Measurements from ENCODE around the gene ANKRD44. TPM values are rescaled to one million over a fixed set of nuclear protein-coding genes. Genes with fewer than 3 reads are reported as not detected.

The ANKRD44 gene
- total RNA-seq, 2 donors from 2014 or later = 57.8 to 93.4 TPM

- H3K4me1 ChIP-seq (ENCODE audit: control insufficient read depth in 1 of 2, low read depth in 2 of 2) = no peaks in the 10 kb centered on the region
- DNase-seq (ENCODE audit: low spot score) (no peak), ATAC-seq (ENCODE audit: insufficient number of reproducible peaks, low FRiP score, low read depth) (no peak)
- H3K27me3 ChIP-seq (replicated peaks; ENCODE audit: insufficient read depth) = no peaks in the 10 kb centered on the region
- no peak overlapping the region for H3K4me3 ChIP-seq
- no peaks in the 10 kb centered on the region for H3K36me3 ChIP-seq
- H3K9me3 ChIP-seq = no peaks in the 10 kb centered on the region
- H3K27ac ChIP-seq = no peak overlapping the region
- no peak for TF ChIP-seq CTCF (IDR thresholded peaks at IDR 0.05)
These were observed 350.7 kb downstream of the ANKRD44 start for GRCh38 chr2:196959734-196960338.

DNA sequence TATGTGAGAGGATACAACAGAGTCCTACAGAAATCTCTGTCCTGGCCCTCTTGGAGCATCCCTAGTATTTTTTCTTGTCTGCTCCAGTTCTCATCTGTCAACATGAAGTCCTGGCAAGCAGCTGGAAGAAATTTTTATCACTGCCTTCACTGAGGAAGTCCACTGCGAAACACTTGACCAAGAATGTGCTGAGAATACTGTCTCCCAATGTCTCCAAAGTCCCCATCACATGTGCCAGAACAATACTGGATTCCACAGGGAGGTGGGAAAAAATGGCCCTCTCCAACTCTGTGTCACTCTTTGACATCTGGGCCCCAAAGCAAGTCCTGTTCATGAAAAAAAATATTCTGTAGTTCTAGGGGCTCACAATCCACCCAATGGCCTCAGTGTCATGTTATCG lies 351.3 kb downstream of the ANKRD44 start:
- no peak for TF ChIP-seq CTCF (IDR thresholded peaks at IDR 0.05)

DNA sequence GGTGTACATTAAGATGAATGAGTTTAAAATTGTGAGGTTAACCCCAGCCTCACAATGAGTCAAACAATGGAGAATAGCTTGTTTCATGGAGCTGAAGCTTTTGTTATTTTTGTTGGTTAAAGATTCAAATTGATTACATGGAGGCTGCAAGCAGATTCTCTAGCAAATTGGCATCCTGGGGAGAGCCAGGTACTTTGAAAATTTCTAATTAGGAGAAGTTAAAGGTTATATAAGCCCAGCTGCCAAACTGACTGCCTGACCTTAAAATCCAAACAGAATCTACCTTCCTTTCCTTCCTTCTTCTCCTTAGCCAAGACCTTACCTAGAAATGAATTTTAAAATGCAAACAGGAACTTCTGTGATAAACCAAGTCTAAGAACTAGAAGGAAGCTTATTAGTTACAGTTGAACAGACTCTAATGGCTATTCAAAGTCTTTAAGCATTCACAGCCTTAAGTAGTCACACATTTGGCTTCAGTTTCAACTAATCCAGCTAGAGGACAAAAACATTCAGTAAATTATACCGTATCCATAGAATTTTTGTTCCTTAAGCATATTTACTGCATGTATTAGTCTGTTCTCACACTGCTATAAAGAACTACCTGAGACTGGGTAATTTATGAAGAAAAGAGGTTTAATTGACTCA lies 352.6 kb downstream of the ANKRD44 start:
- no peaks in the 10 kb centered on the region for H3K36me3 ChIP-seq
- DNase-seq (ENCODE audit: low spot score) = no peak
- H3K9me3 ChIP-seq = no peaks in the 10 kb centered on the region
- ATAC-seq (ENCODE audit: insufficient number of reproducible peaks, low FRiP score, low read depth) = no peak
- no peaks in the 10 kb centered on the region for H3K27me3 ChIP-seq (replicated peaks; ENCODE audit: insufficient read depth)
- H3K4me1 ChIP-seq (ENCODE audit: control insufficient read depth in 1 of 2, low read depth in 2 of 2) = no peaks in the 10 kb centered on the region
- H3K27ac ChIP-seq = no peak overlapping the region
- TF ChIP-seq CTCF (IDR thresholded peaks at IDR 0.05) = no peak
- no peak overlapping the region for H3K4me3 ChIP-seq

More for the DNA sequence above, 351.3 kb downstream of the ANKRD44 start:
- H3K4me1 ChIP-seq (ENCODE audit: control insufficient read depth in 1 of 2, low read depth in 2 of 2) = no peaks in the 10 kb centered on the region
- H3K4me3 ChIP-seq = no peak overlapping the region
- no peaks in the 10 kb centered on the region for H3K9me3 ChIP-seq
- no peak overlapping the region for H3K27ac ChIP-seq
- DNase-seq (ENCODE audit: low spot score) = no peak
- H3K36me3 ChIP-seq = no peaks in the 10 kb centered on the region
- no peak for ATAC-seq (ENCODE audit: insufficient number of reproducible peaks, low FRiP score, low read depth)
- H3K27me3 ChIP-seq (replicated peaks; ENCODE audit: insufficient read depth) = no peaks in the 10 kb centered on the region

DNA sequence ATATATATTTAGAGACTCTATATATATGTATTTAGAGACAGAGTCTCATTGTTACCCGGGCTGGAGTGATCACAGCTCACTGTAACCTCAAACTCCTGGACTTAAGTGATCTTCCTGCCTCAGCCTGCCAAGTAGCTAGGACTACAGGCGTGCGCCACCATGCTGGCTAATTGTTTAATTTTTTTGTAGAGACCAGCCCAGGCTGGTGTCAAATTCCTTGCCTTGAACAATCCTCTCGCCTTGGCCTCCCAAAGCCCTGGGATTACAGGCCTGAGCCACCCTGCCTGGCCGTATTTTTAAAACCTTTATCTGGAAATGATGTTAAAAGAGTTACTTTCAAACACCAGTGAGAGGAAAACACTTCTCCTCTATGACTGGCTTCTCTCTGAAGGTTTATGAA lies 353.1 kb downstream of the ANKRD44 start:
- DNase-seq (ENCODE audit: low spot score) (no peak), ATAC-seq (ENCODE audit: insufficient number of reproducible peaks, low FRiP score, low read depth) (no peak)
- Histone ChIP-seq H3K4me3 (no peak overlapping the region), H3K36me3 (no peaks in the 10 kb centered on the region), H3K27ac (no peak overlapping the region), H3K4me1 (ENCODE audit: control insufficient read depth in 1 of 2, low read depth in 2 of 2) (no peaks in the 10 kb centered on the region), H3K27me3 (replicated peaks; ENCODE audit: insufficient read depth) (no peaks in the 10 kb centered on the region), H3K9me3 (no peaks in the 10 kb centered on the region)
- no peak for TF ChIP-seq CTCF (IDR thresholded peaks at IDR 0.05)

GRCh38 chr2:196956069-196956468 lies 354.5 kb downstream of the ANKRD44 start:
- no peaks in the 10 kb centered on the region for H3K36me3 ChIP-seq
- DNase-seq (ENCODE audit: low spot score) (no peak), ATAC-seq (ENCODE audit: insufficient number of reproducible peaks, low FRiP score, low read depth) (no peak)
- H3K4me3 ChIP-seq = no peak overlapping the region
- H3K9me3 ChIP-seq = no peaks in the 10 kb centered on the region
- no peaks in the 10 kb centered on the region for H3K27me3 ChIP-seq (replicated peaks; ENCODE audit: insufficient read depth)
- no peaks in the 10 kb centered on the region for H3K4me1 ChIP-seq (ENCODE audit: control insufficient read depth in 1 of 2, low read depth in 2 of 2)
- no peak for TF ChIP-seq CTCF (IDR thresholded peaks at IDR 0.05)
- H3K27ac ChIP-seq = no peak overlapping the region
